Parathyroid adenoma (tissue), 2 donors: Measurements from ENCODE around the gene DNAH3.

Experiments
- H2AFZ ChIP-seq: fragments of 300-600 bp; sonication (generic); one replicate; pipeline ENCODE4 v1.7.0; 2017; ENCODE audit warnings: antibody characterized with exemption, mild to moderate bottlenecking
- H3K27ac ChIP-seq: fragments of 300-600 bp; sonication (generic); one replicate; pipeline ENCODE4 v1.7.0; 2017
- H3K27me3 ChIP-seq: fragments of 300-600 bp; sonication (generic); one replicate; pipeline ENCODE4 v1.7.0; 2017; ENCODE audit warnings: low read length; ENCODE audit not compliant: control insufficient read depth, insufficient read depth
- H3K36me3 ChIP-seq: fragments of 300-600 bp; sonication (generic); one replicate; pipeline ENCODE4 v1.7.0; 2017; ENCODE audit warnings: low read length; ENCODE audit not compliant: control insufficient read depth, insufficient read depth
- H3K4me1 ChIP-seq: fragments of 300-600 bp; sonication (generic); one replicate; pipeline ENCODE4 v1.7.0; 2017; ENCODE audit warnings: control low read depth
- H3K4me2 ChIP-seq: fragments of 300-600 bp; sonication (generic); one replicate; pipeline ENCODE4 v1.7.0; 2017; ENCODE audit warnings: low read length
- H3K4me3 ChIP-seq: fragments of 300-600 bp; sonication (generic); one replicate; pipeline ENCODE4 v1.7.0; 2017; ENCODE audit warnings: low read depth, low read length
- H3K79me2 ChIP-seq: fragments of 300-600 bp; sonication (generic); one replicate; pipeline ENCODE4 v1.7.0; 2017; ENCODE audit warnings: control low read depth
- H3K9ac ChIP-seq: fragments of 300-600 bp; sonication (generic); one replicate; pipeline ENCODE4 v1.7.0; 2017; ENCODE audit warnings: mild to moderate bottlenecking
- H3K9me3 ChIP-seq: fragments of 300-600 bp; sonication (generic); one replicate; pipeline ENCODE4 v1.7.0; 2017; ENCODE audit warnings: low read length; ENCODE audit not compliant: control insufficient read depth
- CTCF ChIP-seq: fragments of 300-600 bp; sonication (generic); IDR thresholded peaks from one replicate; pipeline ENCODE4 v1.7.0; 2017; ENCODE audit warnings: antibody characterized with exemption, mild to moderate bottlenecking
- donor health status: primary hyperparathyroidism.

The DNAH3 gene

DNA sequence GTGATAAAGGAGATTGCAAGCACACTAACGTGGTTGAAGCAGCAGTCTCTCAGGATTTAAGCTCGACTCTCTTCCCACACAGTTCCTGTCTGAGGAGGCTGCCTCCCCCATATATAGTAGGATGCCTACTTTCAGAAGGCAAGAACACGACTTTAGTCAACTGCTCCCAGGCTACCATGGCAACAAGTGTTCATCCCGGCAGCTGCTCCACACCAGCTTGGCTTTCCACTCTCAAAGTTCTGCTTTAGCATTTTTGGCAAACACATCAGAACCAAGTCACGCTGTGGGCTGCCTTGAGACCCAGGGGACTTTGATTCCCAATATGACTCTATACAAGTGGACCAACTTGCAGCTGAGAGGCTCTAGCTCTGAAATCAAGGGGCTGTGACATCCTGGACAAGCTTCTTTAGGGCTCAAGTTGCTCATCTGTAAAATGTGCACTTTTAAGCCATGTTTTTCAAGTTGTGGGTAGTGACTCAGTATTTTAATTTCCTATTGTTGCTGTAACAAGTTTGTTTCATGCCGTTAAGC lies 44.2 kb upstream of the DNAH3 start:
- Histone ChIP-seq H2AFZ (no peak overlapping the region), H3K9ac (no peak overlapping the region), H3K4me2 (no peak overlapping the region), H3K27me3 (no peaks in the 10 kb centered on the region), H3K27ac (no peak overlapping the region), H3K79me2 (no peaks in the 10 kb centered on the region), H3K4me3 (no peak overlapping the region), H3K4me1 (no peaks in the 10 kb centered on the region), H3K9me3 (no peaks in the 10 kb centered on the region), H3K36me3 (no peaks in the 10 kb centered on the region)
- no peak for TF ChIP-seq CTCF

DNA sequence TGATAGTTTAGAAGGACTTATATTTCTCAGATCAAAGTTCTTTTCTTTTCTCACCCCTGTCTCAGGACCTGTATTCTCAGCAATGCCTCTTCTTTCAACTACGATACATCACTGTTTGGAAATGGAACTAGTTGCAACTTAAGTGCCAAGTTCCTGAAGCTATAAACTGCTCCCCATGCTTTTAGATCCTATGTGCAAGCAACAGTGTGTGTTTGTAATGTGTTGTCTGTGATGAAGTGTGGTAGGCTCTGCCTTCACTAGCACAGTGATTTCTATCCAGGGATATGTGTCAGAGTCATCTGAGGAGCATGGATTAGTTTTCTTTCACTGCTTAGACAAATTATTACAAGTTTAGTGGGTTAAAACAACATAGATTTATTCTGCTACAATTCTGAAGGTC lies 42.3 kb upstream of the DNAH3 start:
- TF ChIP-seq CTCF, result no peak
- Histone ChIP-seq H3K9me3 (no peaks in the 10 kb centered on the region), H3K4me1 (no peaks in the 10 kb centered on the region), H2AFZ (no peak overlapping the region), H3K36me3 (no peaks in the 10 kb centered on the region), H3K27me3 (no peaks in the 10 kb centered on the region), H3K27ac (no peak overlapping the region), H3K79me2 (no peaks in the 10 kb centered on the region), H3K4me2 (no peak overlapping the region), H3K4me3 (no peak overlapping the region), H3K9ac (no peak overlapping the region)

- H2AFZ ChIP-seq, result no peak overlapping the region
- no peak for TF ChIP-seq CTCF
Measured at GRCh38 chr16:21190599-21190998, 40.0 kb upstream of the DNAH3 start.

GRCh38 chr16:21190013-21190412 lies 39.4 kb upstream of the DNAH3 start:
- Histone ChIP-seq H3K79me2 (no peaks in the 10 kb centered on the region), H3K36me3 (no peaks in the 10 kb centered on the region), H3K4me3 (no peak overlapping the region), H3K4me2 (no peak overlapping the region), H3K4me1 (no peaks in the 10 kb centered on the region), H3K9me3 (no peaks in the 10 kb centered on the region), H3K9ac (no peak overlapping the region), H3K27me3 (no peaks in the 10 kb centered on the region), H3K27ac (no peak overlapping the region), H2AFZ (no peak overlapping the region)
- TF ChIP-seq CTCF, result no peak

More at GRCh38 chr16:21190599-21190998, 40.0 kb upstream of the DNAH3 start:
- Histone ChIP-seq H3K4me1 (no peaks in the 10 kb centered on the region), H3K27ac (no peak overlapping the region), H3K79me2 (no peaks in the 10 kb centered on the region), H3K36me3 (no peaks in the 10 kb centered on the region), H3K4me3 (no peak overlapping the region), H3K9ac (no peak overlapping the region), H3K27me3 (no peaks in the 10 kb centered on the region), H3K9me3 (no peaks in the 10 kb centered on the region), H3K4me2 (no peak overlapping the region)

GRCh38 chr16:21189311-21189710 lies 38.7 kb upstream of the DNAH3 start:
- Histone ChIP-seq H3K4me1 (no peaks in the 10 kb centered on the region), H3K4me2 (no peak overlapping the region), H3K27ac (no peak overlapping the region), H2AFZ (no peak overlapping the region), H3K9ac (no peak overlapping the region), H3K27me3 (no peaks in the 10 kb centered on the region), H3K79me2 (no peaks in the 10 kb centered on the region), H3K9me3 (no peaks in the 10 kb centered on the region), H3K36me3 (no peaks in the 10 kb centered on the region), H3K4me3 (no peak overlapping the region)
- TF ChIP-seq CTCF, result no peak
